Fibroblast of lung (primary cell): ENCODE measurements around the gene CPNE2.

Experiments used
- CTCF ChIP-seq, 2 donors: IDR thresholded peaks in 1 of 2; conservative IDR thresholded peaks in 1 of 2; 1 replicate in 1 of 2; 2 replicates in 1 of 2; pipeline ENCODE4 v1.5.1; 2011 to 2012; ENCODE audit warnings: low read length in 2 of 2, control low read depth in 1 of 2, inconsistent platforms in 1 of 2, low read depth in 1 of 2, mild to moderate bottlenecking in 1 of 2
- EZH2 ChIP-seq: IDR thresholded peaks from 2 replicates; pipeline ENCODE4 v1.5.1; 2012; ENCODE audit warnings: low read length, control low read depth, mild to moderate bottlenecking; ENCODE audit errors: missing control alignments

- TF ChIP-seq CTCF (conservative IDR thresholded peaks at IDR 0.05 in 1 of 2, IDR thresholded peaks at IDR 0.05 in 1 of 2; ENCODE audit: low read depth in 1 of 2, low read length in 2 of 2) (no peak), EZH2 (no peak)
Observed at GRCh38 chr16:57196753-57197152, 104.4 kb downstream of the CPNE2 start.
